GM12878 (cell line): Measurements from ENCODE around the gene OSER1. TPM values are rescaled to one million over a fixed set of nuclear protein-coding genes. Genes with fewer than 3 reads are reported as not detected.

Experiments
- BACH1 ChIP-seq: fragments of 450-650 bp; IDR thresholded peaks from 2 replicates; pipeline ENCODE4 v1.6.1; 2017; ENCODE audit warnings: mild to moderate bottlenecking, borderline replicate concordance
- BMI1 ChIP-seq: fragments of 450-650 bp; IDR thresholded peaks from 2 replicates; pipeline ENCODE4 v1.6.1; 2016; ENCODE audit warnings: mild to moderate bottlenecking, moderate library complexity, borderline replicate concordance
- CBX5 ChIP-seq: sonication (generic); IDR thresholded peaks from 2 replicates; pipeline ENCODE4 v1.6.1; 2016; ENCODE audit warnings: low read depth, moderate library complexity, mild to moderate bottlenecking, inconsistent platforms
- GATAD2B ChIP-seq: fragments of 450-650 bp; conservative IDR thresholded peaks from 2 replicates; pipeline ENCODE4 v1.6.1; 2017; ENCODE audit warnings: low read depth, mild to moderate bottlenecking, moderate library complexity
- SUPT20H ChIP-seq: IDR thresholded peaks from 2 replicates; pipeline ENCODE4 v1.6.1; 2011; ENCODE audit warnings: low read depth, mild to moderate bottlenecking, low read length, moderate library complexity, borderline replicate concordance; ENCODE audit not compliant: control insufficient read depth
- TCF7 ChIP-seq: IDR thresholded peaks from 2 replicates; pipeline ENCODE4 v1.6.1; 2014; ENCODE audit warnings: antibody characterized with exemption, borderline replicate concordance
- polyA plus RNA-seq, 11 experiments: library from polyadenylated mRNA; depleted of rRNA in 4 of 11; unstranded in 6 of 11; stranded (reverse) in 5 of 11; fragments of >200 nt; fragmentation: Nextera tagmentation in 4 of 11; fragmentation: Illumina TruSeq in 1 of 11; extraction: Ambion mirVana in 4 of 11; extraction: Trizol in 1 of 11; gene quantifications; 1 replicate in 1 of 11; 2 replicates in 10 of 11; pipeline versions ENCODE4 v1.2.1 to v1.2.3, GENCODE V29; 2011 to 2016; ENCODE audit warnings: inconsistent platforms in 2 of 11, missing spikeins in 2 of 11, low read depth in 1 of 11
- total RNA-seq, 4 experiments: library from RNA; depleted of rRNA in 3 of 4; stranded (reverse); fragments of >200 nt in 3 of 4; fragmentation: Illumina TruSeq in 1 of 4; extraction: Trizol in 1 of 4; gene quantifications; 2 replicates each; pipeline versions ENCODE4 v1.2.1 to v1.2.3, GENCODE V29; 2013 to 2021
- TF ChIP-seq, protein P1 (sequence below): fragments of 450-650 bp; formaldehyde crosslinking; IDR thresholded peaks from 2 replicates; pipeline ENCODE4 v1.4.0; 2022; ENCODE audit warnings: mild to moderate bottlenecking, moderate library complexity
- TF ChIP-seq, protein P2 (sequence below): IDR thresholded peaks from 2 replicates; pipeline ENCODE4 v1.6.1; 2011; ENCODE audit warnings: low read depth, mild to moderate bottlenecking, low read length, moderate library complexity, borderline replicate concordance; ENCODE audit errors: extremely low read depth
- TF ChIP-seq, protein P3 (sequence below): IDR thresholded peaks from 2 replicates; pipeline ENCODE4 v1.6.1; 2012; ENCODE audit warnings: improper control_type of control experiment, low read depth, low read length; ENCODE audit not compliant: insufficient replicate concordance
- TF ChIP-seq, protein P4 (sequence below): IDR thresholded peaks from 2 replicates; pipeline ENCODE4 v1.6.1; 2011; ENCODE audit warnings: borderline replicate concordance, low read depth, mild to moderate bottlenecking, moderate library complexity, mixed read lengths, low read length; ENCODE audit not compliant: insufficient read depth; ENCODE audit errors: extremely low read length

The OSER1 gene
- total and polyA plus RNA-seq, 10 of the 15 experiments (the other 5 are each of a cell fraction or from before 2014, with no cell fraction given) = 19.3 to 63.8 (median 28.4) TPM

DNA sequence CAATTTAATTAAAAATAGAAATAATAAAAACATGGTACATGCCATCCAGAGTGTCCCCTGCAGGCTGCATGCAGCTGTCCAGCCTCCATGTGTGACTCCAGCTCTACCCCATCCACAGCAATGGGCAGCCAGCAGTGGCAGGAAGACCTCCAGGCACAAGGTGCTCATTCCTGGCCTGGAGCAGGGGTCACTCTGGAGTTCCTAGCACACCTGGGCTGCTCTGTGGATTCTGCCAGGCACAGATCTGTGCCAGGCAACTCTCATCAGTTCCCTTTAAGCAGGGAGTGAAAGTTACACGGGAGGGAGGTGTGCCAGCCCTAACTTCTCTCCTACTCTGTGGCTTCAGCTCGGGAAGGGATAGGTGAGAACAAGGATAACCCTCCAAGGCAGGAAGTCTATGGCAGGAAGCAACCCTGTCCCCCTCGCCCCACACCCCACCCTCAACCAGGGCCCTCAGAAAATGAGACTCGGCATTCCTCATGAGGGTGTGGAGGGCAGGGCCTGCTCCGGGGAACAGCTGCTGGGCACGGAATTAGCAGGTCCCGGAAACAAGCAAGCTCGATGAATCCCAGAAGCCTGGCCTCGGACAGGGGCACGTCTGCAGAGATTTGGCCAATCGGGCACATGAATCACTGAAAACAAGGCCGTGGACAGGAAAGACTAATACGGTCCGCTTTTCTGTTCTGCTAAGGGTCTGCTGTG is 33.6 kb downstream of the OSER1 start (continued):
- TF ChIP-seq SUPT20H (no peak), BACH1 (no peak), TCF7 (no peak), BMI1 (no peak), CBX5 (no peak), GATAD2B (no peak)
- TF ChIP-seq, protein P1, sequence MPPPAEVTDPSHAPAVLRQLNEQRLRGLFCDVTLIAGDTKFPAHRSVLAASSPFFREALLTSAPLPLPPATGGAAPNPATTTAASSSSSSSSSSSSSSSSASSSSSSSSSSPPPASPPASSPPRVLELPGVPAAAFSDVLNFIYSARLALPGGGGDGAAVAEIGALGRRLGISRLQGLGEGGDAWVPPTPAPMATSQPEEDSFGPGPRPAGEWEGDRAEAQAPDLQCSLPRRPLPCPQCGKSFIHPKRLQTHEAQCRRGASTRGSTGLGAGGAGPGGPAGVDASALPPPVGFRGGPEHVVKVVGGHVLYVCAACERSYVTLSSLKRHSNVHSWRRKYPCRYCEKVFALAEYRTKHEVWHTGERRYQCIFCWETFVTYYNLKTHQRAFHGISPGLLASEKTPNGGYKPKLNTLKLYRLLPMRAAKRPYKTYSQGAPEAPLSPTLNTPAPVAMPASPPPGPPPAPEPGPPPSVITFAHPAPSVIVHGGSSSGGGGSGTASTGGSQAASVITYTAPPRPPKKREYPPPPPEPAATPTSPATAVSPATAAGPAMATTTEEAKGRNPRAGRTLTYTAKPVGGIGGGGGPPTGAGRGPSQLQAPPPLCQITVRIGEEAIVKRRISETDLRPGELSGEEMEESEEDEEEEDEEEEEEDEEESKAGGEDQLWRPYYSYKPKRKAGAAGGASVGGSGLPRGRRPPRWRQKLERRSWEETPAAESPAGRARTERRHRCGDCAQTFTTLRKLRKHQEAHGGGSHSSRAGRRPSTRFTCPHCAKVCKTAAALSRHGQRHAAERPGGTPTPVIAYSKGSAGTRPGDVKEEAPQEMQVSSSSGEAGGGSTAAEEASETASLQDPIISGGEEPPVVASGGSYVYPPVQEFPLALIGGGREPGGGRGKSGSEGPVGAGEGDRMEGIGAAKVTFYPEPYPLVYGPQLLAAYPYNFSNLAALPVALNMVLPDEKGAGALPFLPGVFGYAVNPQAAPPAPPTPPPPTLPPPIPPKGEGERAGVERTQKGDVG (CRISPR knock-in tag) = no peak
- TF ChIP-seq, protein P2, sequence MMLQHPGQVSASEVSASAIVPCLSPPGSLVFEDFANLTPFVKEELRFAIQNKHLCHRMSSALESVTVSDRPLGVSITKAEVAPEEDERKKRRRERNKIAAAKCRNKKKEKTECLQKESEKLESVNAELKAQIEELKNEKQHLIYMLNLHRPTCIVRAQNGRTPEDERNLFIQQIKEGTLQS = no peak
- TF ChIP-seq, protein P3, sequence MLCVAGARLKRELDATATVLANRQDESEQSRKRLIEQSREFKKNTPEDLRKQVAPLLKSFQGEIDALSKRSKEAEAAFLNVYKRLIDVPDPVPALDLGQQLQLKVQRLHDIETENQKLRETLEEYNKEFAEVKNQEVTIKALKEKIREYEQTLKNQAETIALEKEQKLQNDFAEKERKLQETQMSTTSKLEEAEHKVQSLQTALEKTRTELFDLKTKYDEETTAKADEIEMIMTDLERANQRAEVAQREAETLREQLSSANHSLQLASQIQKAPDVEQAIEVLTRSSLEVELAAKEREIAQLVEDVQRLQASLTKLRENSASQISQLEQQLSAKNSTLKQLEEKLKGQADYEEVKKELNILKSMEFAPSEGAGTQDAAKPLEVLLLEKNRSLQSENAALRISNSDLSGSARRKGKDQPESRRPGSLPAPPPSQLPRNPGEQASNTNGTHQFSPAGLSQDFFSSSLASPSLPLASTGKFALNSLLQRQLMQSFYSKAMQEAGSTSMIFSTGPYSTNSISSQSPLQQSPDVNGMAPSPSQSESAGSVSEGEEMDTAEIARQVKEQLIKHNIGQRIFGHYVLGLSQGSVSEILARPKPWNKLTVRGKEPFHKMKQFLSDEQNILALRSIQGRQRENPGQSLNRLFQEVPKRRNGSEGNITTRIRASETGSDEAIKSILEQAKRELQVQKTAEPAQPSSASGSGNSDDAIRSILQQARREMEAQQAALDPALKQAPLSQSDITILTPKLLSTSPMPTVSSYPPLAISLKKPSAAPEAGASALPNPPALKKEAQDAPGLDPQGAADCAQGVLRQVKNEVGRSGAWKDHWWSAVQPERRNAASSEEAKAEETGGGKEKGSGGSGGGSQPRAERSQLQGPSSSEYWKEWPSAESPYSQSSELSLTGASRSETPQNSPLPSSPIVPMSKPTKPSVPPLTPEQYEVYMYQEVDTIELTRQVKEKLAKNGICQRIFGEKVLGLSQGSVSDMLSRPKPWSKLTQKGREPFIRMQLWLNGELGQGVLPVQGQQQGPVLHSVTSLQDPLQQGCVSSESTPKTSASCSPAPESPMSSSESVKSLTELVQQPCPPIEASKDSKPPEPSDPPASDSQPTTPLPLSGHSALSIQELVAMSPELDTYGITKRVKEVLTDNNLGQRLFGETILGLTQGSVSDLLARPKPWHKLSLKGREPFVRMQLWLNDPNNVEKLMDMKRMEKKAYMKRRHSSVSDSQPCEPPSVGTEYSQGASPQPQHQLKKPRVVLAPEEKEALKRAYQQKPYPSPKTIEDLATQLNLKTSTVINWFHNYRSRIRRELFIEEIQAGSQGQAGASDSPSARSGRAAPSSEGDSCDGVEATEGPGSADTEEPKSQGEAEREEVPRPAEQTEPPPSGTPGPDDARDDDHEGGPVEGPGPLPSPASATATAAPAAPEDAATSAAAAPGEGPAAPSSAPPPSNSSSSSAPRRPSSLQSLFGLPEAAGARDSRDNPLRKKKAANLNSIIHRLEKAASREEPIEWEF = no peak
- TF ChIP-seq, protein P4, sequence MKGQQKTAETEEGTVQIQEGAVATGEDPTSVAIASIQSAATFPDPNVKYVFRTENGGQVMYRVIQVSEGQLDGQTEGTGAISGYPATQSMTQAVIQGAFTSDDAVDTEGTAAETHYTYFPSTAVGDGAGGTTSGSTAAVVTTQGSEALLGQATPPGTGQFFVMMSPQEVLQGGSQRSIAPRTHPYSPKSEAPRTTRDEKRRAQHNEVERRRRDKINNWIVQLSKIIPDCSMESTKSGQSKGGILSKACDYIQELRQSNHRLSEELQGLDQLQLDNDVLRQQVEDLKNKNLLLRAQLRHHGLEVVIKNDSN = no peak
